H1 (cell line): ENCODE measurements around the gene COLEC12. TPM values are rescaled to one million over a fixed set of nuclear protein-coding genes. Genes with fewer than 3 reads are reported as not detected.

ENCODE experiments used
- CTCF ChIA-PET: fragments of 300-600 bp; sonication (Branson Sonifier 250); formaldehyde crosslinking; loops from one replicate; lab custom pipeline; 2021; ENCODE audit not compliant: partially characterized antibody; lab: Charles Lee
- POLR2A ChIA-PET: fragments of 300-600 bp; sonication (Branson Sonifier 250); formaldehyde crosslinking; loops from one replicate; lab custom pipeline; 2021; ENCODE audit warnings: inconsistent platforms; ENCODE audit not compliant: partially characterized antibody; lab: Charles Lee
- DNase-seq, 2 experiments: peaks; one replicate each; pipeline versions ENCODE4 v3.0.0 to v3.0.0-alpha.2; 2010 to 2022; ENCODE audit warnings: low spot score in 2 of 2, low read depth in 1 of 2, mixed read lengths in 1 of 2
- FAIRE-seq: peaks from 2 replicates; lab custom pipeline; 2011; peaks lifted over from hg19 to GRCh38; lab: Jason Lieb, UNC
- H2AFZ ChIP-seq: 2 replicates; pipeline ENCODE4 v1.8.1; 2012; ENCODE audit warnings: low read length, inconsistent platforms
- H2AK5ac ChIP-seq: 2 replicates; pipeline ENCODE4 v1.6.1; 2013; ENCODE audit warnings: low read depth, low read length
- H2BK120ac ChIP-seq: replicated peaks from 2 replicates; pipeline ENCODE3; 2013; ENCODE audit warnings: low read depth, low read length, inconsistent platforms
- H2BK12ac ChIP-seq: 2 replicates; pipeline ENCODE4 v1.6.1; 2013; ENCODE audit warnings: low read depth, low read length
- H2BK15ac ChIP-seq: 2 replicates; pipeline ENCODE4 v1.6.1; 2013; ENCODE audit warnings: low read length
- H2BK20ac ChIP-seq: 2 replicates; pipeline ENCODE4 v1.6.1; 2013; ENCODE audit warnings: low read length
- H2BK5ac ChIP-seq: 2 replicates; pipeline ENCODE4 v1.6.1; 2013; ENCODE audit warnings: low read depth, low read length
- H3K14ac ChIP-seq: 2 replicates; pipeline ENCODE4 v1.6.1; 2013; ENCODE audit warnings: inconsistent platforms; ENCODE audit not compliant: insufficient read length
- H3K18ac ChIP-seq: 2 replicates; pipeline ENCODE4 v1.6.1; 2013; ENCODE audit warnings: low read length; ENCODE audit errors: extremely low read depth
- H3K23ac ChIP-seq: 2 replicates; pipeline ENCODE4 v1.6.1; 2013; ENCODE audit warnings: inconsistent platforms; ENCODE audit not compliant: insufficient read length
- H3K23me2 ChIP-seq: 2 replicates; pipeline ENCODE4 v1.6.1; 2013; ENCODE audit warnings: low read depth, low read length
- H3K27ac ChIP-seq: 2 replicates; pipeline ENCODE4 v1.6.1; 2011; ENCODE audit warnings: low read depth, low read length, inconsistent platforms
- H3K27me3 ChIP-seq, 4 experiments: replicated peaks in 1 of 4; 1 replicate in 1 of 4; 2 replicates in 3 of 4; pipeline versions ENCODE4 v1.6.1 to v1.8.1; 2011 to 2013; ENCODE audit warnings: low read length in 3 of 4, mild to moderate bottlenecking in 3 of 4, inconsistent platforms in 2 of 4, mixed read lengths in 2 of 4, moderate library complexity in 1 of 4; ENCODE audit not compliant: control insufficient read depth in 3 of 4, insufficient read depth in 3 of 4; ENCODE audit errors: extremely low read depth in 1 of 4
- H3K36me3 ChIP-seq, 4 experiments: 2 replicates each; pipeline versions ENCODE4 v1.6.1 to v1.8.1; 2011 to 2013; ENCODE audit warnings: mild to moderate bottlenecking in 4 of 4, low read length in 3 of 4, moderate library complexity in 2 of 4, control low read depth in 1 of 4, inconsistent platforms in 1 of 4; ENCODE audit not compliant: insufficient read depth in 4 of 4, control insufficient read depth in 2 of 4
- H3K4ac ChIP-seq: replicated peaks from 2 replicates; pipeline ENCODE3; 2013; ENCODE audit warnings: low read length, low read depth, mixed read lengths, inconsistent platforms; ENCODE audit not compliant: insufficient read length
- H3K4me1 ChIP-seq, 4 experiments: replicated peaks in 1 of 4; 1 replicate in 1 of 4; 2 replicates in 3 of 4; pipeline versions ENCODE4 v1.6.1 to v1.8.1; 2011 to 2013; ENCODE audit warnings: low read length in 3 of 4, inconsistent platforms in 2 of 4, mixed read lengths in 1 of 4; ENCODE audit not compliant: insufficient read depth in 4 of 4, control insufficient read depth in 3 of 4
- H3K4me2 ChIP-seq, 2 experiments: 2 replicates each; pipeline versions ENCODE4 v1.6.1 to v1.8.1; 2011 to 2013; ENCODE audit warnings: low read depth in 2 of 2, low read length in 2 of 2, control low read depth in 1 of 2, inconsistent platforms in 1 of 2, mild to moderate bottlenecking in 1 of 2; ENCODE audit not compliant: insufficient read depth in 1 of 2
- H3K4me3 ChIP-seq, 4 experiments: fragments of 200-600, 300-600 bp in 1 of 4; sonication (generic), shearing (Covaris generic), sonication (Bioruptor Twin) in 1 of 4; 2 replicates each; pipeline versions ENCODE4 v1.5.1 to v1.8.1; 2011 to 2016; ENCODE audit warnings: low read length in 4 of 4, low read depth in 3 of 4, control low read depth in 2 of 4, inconsistent platforms in 2 of 4, mild to moderate bottlenecking in 2 of 4, mixed read lengths in 1 of 4, moderate library complexity in 1 of 4; ENCODE audit not compliant: insufficient read depth in 2 of 4; ENCODE audit errors: extremely low read depth in 1 of 4
- H3K56ac ChIP-seq: replicated peaks from 2 replicates; pipeline ENCODE3; 2013; ENCODE audit warnings: low read depth, mild to moderate bottlenecking, mixed read lengths, low read length, inconsistent platforms; ENCODE audit not compliant: insufficient read length
- H3K79me1 ChIP-seq: 2 replicates; pipeline ENCODE4 v1.6.1; 2013; ENCODE audit warnings: low read depth, low read length, control low read depth
- H3K79me2 ChIP-seq, 2 experiments: 2 replicates each; pipeline versions ENCODE4 v1.6.1 to v1.8.1; 2012 to 2013; ENCODE audit warnings: low read length in 2 of 2, mild to moderate bottlenecking in 2 of 2, inconsistent platforms in 1 of 2; ENCODE audit not compliant: insufficient read depth in 2 of 2, control insufficient read depth in 1 of 2
- H3K9ac ChIP-seq, 4 experiments: replicated peaks in 1 of 4; 1 replicate in 1 of 4; 2 replicates in 3 of 4; pipeline versions ENCODE4 v1.6.1 to v1.8.1; 2011 to 2013; ENCODE audit warnings: low read depth in 3 of 4, low read length in 3 of 4, control low read depth in 2 of 4, mild to moderate bottlenecking in 2 of 4, moderate library complexity in 2 of 4, inconsistent platforms in 1 of 4; ENCODE audit errors: extremely low read depth in 1 of 4
- H3K9me3 ChIP-seq, 2 experiments: 2 replicates each; pipeline versions ENCODE4 v1.6.1 to v1.8.1; 2012 to 2013; ENCODE audit warnings: mild to moderate bottlenecking in 2 of 2, moderate library complexity in 2 of 2, control low read depth in 1 of 2, inconsistent platforms in 1 of 2, low read depth in 1 of 2, low read length in 1 of 2, mixed read lengths in 1 of 2; ENCODE audit not compliant: insufficient read depth in 2 of 2
- H4K20me1 ChIP-seq, 2 experiments: replicated peaks in 1 of 2; 2 replicates each; pipeline versions ENCODE3 to v1.8.1; 2011 to 2013; ENCODE audit warnings: inconsistent platforms in 2 of 2, low read length in 2 of 2, mild to moderate bottlenecking in 1 of 2; ENCODE audit not compliant: insufficient read depth in 2 of 2, control insufficient read depth in 1 of 2
- H4K5ac ChIP-seq: 2 replicates; pipeline ENCODE4 v1.6.1; 2013; ENCODE audit warnings: low read length, low read depth, mixed read lengths, inconsistent platforms; ENCODE audit not compliant: insufficient read length
- H4K8ac ChIP-seq: 2 replicates; pipeline ENCODE4 v1.8.0; 2013; ENCODE audit warnings: mild to moderate bottlenecking, moderate library complexity, low read length, inconsistent platforms; ENCODE audit not compliant: insufficient read depth; ENCODE audit errors: extremely low read depth
- H4K91ac ChIP-seq: replicated peaks from 2 replicates; pipeline ENCODE3; 2013; ENCODE audit warnings: low read length, mixed read lengths, inconsistent platforms; ENCODE audit not compliant: insufficient read length
- BCL11A ChIP-seq, 2 experiments: IDR thresholded peaks; one replicate each; pipeline ENCODE4 v1.6.1; 2011; ENCODE audit warnings: low read depth in 2 of 2, low read length in 2 of 2, mild to moderate bottlenecking in 2 of 2
- BRCA1 ChIP-seq: IDR thresholded peaks from 2 replicates; pipeline ENCODE4 v1.6.1; 2012; ENCODE audit warnings: low read depth, low read length, improper control_type of control experiment
- CBX5 ChIP-seq: fragments of 300-800, 300-1000 bp; sonication (generic); IDR thresholded peaks from 2 replicates; pipeline ENCODE4 v1.7.1; 2016; ENCODE audit warnings: antibody characterized with exemption, low read length, low read depth
- CBX8 ChIP-seq: fragments of 300-800, 300-1000 bp; sonication (generic); IDR thresholded peaks from 2 replicates; pipeline ENCODE4 v1.7.1; 2016; ENCODE audit warnings: low read depth, low read length, borderline replicate concordance
- CHD1 ChIP-seq: IDR thresholded peaks from 2 replicates; pipeline ENCODE4 v1.6.1; 2012; ENCODE audit warnings: low read depth, low read length, improper control_type of control experiment
- CREB1 ChIP-seq: IDR thresholded peaks from 2 replicates; pipeline ENCODE4 v1.6.1; 2012; ENCODE audit warnings: inconsistent platforms
- GTF2F1 ChIP-seq: IDR thresholded peaks from 2 replicates; pipeline ENCODE4 v1.6.1; 2012; ENCODE audit warnings: low read depth, low read length, improper control_type of control experiment, borderline replicate concordance
- JUND ChIP-seq: IDR thresholded peaks from 2 replicates; pipeline ENCODE4 v1.6.1; 2011; ENCODE audit warnings: mild to moderate bottlenecking, improper control_type of control experiment, low read length
- KDM1A ChIP-seq: fragments of 200-600, 300-600 bp; sonication (generic); IDR thresholded peaks from 2 replicates; pipeline ENCODE4 v1.7.1; 2016; ENCODE audit warnings: mild to moderate bottlenecking, low read length, borderline replicate concordance
- RFX5 ChIP-seq: IDR thresholded peaks from 2 replicates; pipeline ENCODE4 v1.6.1; 2011; ENCODE audit warnings: low read depth, low read length, improper control_type of control experiment, borderline replicate concordance
- SAP30 ChIP-seq: fragments of 300-600 bp; sonication (generic); IDR thresholded peaks from 2 replicates; pipeline ENCODE4 v1.7.1; 2012; ENCODE audit warnings: low read length, moderate library complexity, mild to moderate bottlenecking, inconsistent platforms; ENCODE audit not compliant: insufficient read depth, insufficient replicate concordance
- SIRT6 ChIP-seq: IDR thresholded peaks from one replicate; pipeline ENCODE4 v1.7.1; 2012; ENCODE audit warnings: low read length, inconsistent platforms
- SP2 ChIP-seq: IDR thresholded peaks from 2 replicates; pipeline ENCODE4 v1.6.1; 2012; ENCODE audit warnings: mild to moderate bottlenecking, low read length, inconsistent platforms
- TAF7 ChIP-seq: optimal IDR thresholded peaks from 2 replicates; pipeline ENCODE3; 2011; ENCODE audit warnings: low read depth, mild to moderate bottlenecking, inconsistent platforms, low read length, moderate library complexity, borderline replicate concordance
- WGBS, 2 experiments: shearing (Covaris generic) in 1 of 2; methylation state at CpG; one replicate each; pipeline versions ENCODE4 v1.1.6 to v1.1.7; 2013 to 2015; ENCODE audit warnings: low lambda C conversion rate in 2 of 2, mixed read lengths in 2 of 2, inconsistent platforms in 1 of 2, low coverage in 1 of 2, missing lambda C conversion rate in 1 of 2; ENCODE audit not compliant: insufficient replicate concordance in 2 of 2, insufficient coverage in 1 of 2, insufficient read length in 1 of 2; ENCODE audit errors: extremely low coverage in 1 of 2, missing lambda C conversion rate in 1 of 2; 5-methylcytosine and 5-hydroxymethylcytosine counted together
- polyA plus RNA-seq, 7 experiments: library from polyadenylated mRNA; depleted of rRNA in 3 of 7; stranded (reverse) in 5 of 7; unstranded in 2 of 7; fragments of >200 nt in 5 of 7; fragments of 200-250 nt in 2 of 7; gene quantifications; 1 replicate in 5 of 7; 2 replicates in 1 of 7; 4 replicates in 1 of 7; pipeline versions ENCODE4 v1.2.1 to v1.2.3, GENCODE V29; 2011 to 2013; ENCODE audit warnings: missing spikeins in 2 of 7, mixed read lengths in 2 of 7
- total RNA-seq: library from RNA; stranded (reverse); fragmentation: NEBNext Ultra II Directional; extraction: Animal tissue kit (Norgen Biotek cat#: 25700); gene quantifications from 2 replicates; pipeline ENCODE4 v1.2.1, GENCODE V29; 2021

Gene COLEC12
- total and polyA plus RNA-seq, 2 of the 8 experiments (the other 6 are each of a cell fraction or from before 2014, with no cell fraction given): 0.44 to 2.3 TPM

DNA sequence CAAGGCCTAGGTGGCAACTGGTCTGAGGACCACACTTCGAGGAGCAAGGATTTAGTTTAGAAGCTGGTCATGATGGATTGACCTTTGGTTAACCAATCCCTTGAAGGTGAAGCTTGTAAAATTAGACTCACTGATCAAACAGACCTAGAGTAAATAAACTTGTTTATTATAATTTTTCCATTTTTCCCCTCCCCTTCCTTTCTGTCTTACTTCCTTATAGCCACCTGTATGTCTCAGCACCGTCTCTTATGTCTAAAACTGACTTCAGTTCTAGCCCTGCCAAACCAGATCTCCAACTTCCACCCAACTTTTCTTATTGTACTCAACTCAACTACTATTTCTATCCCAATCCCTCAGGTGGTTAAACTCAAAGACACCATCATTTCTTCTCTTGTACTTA is 139.8 kb downstream of the COLEC12 start:
- Histone ChIP-seq H2BK20ac (no peak overlapping the region), H3K56ac (no peak overlapping the region), H3K4ac (no peak overlapping the region), H3K27ac (no peak overlapping the region), H3K79me1 (no peaks in the 10 kb centered on the region), H3K27me3 (no peaks in the 10 kb centered on the region), H3K18ac (no peak overlapping the region), H3K4me1 (peaks cover 0 to 10% (median 6%) of the 10 kb centered on the region in 4 experiments; a peak in 2 of 7 replicates), H4K20me1 (no peaks in the 10 kb centered on the region), H3K14ac (no peak overlapping the region), H4K91ac (no peak overlapping the region), H4K8ac (no peak overlapping the region), H2BK5ac (no peak overlapping the region), H2BK120ac (no peak overlapping the region), H3K36me3 (no peaks in the 10 kb centered on the region), H2AK5ac (no peak overlapping the region), H3K79me2 (no peaks in the 10 kb centered on the region), H3K9me3 (no peaks in the 10 kb centered on the region), H2BK15ac (no peak overlapping the region), H3K23me2 (no peaks in the 10 kb centered on the region), H3K9ac (no peak overlapping the region), H4K5ac (no peak overlapping the region), H2BK12ac (no peak overlapping the region), H3K23ac (no peak overlapping the region), H3K4me2 (no peak overlapping the region), H3K4me3 (no peak overlapping the region), H2AFZ (no peak overlapping the region)
- ChIA-PET POLR2A (no interaction called here), CTCF (interaction anchor here (0.8 kb wide), 1 partner anchor 16 kb away, joined by 3 read pairs; no protein-coding TSS in a partner anchor)
- 82% methylated on average over 2 of the region's 2 CpGs; no CpG with 5 or more reads in 1 of the 2 experiments for WGBS, 2 experiments
- FAIRE-seq (no peak), DNase-seq (no peak)
- no peak for TF ChIP-seq JUND
- no peak for TF ChIP-seq GTF2F1
- TF ChIP-seq CREB1: no peak
- no peak for TF ChIP-seq SP2
- TF ChIP-seq BRCA1: no peak
- no peak for TF ChIP-seq SIRT6
- no peak for TF ChIP-seq CHD1
- TF ChIP-seq RFX5: no peak
- no peak for TF ChIP-seq BCL11A (IDR thresholded peaks at IDR 0.05; ENCODE audit: low read depth in 2 of 2, low read length in 2 of 2)
- TF ChIP-seq TAF7: no peak
- TF ChIP-seq KDM1A: no peak
- no peak for TF ChIP-seq CBX8
- no peak for TF ChIP-seq CBX5
- no peak for TF ChIP-seq SAP30
